ENCODE measurements around the gene ZNF184. TPM values are rescaled to one million over a fixed set of nuclear protein-coding genes. Genes with fewer than 3 reads are reported as not detected.

The ZNF184 gene
- total and polyA plus RNA-seq, 9 of the 15 experiments (the other 6 are each of a cell fraction or from before 2014, with no cell fraction given) = 7.6 to 22.2 (median 12.8) TPM

GRCh38 chr6:27452496-27452897 is 20.4 kb downstream of the ZNF184 start (continued):
- TF ChIP-seq MGA (IDR thresholded peaks at IDR 0.05) = no peak
- peak; percentile 98 for TF ChIP-seq XRCC3 (IDR thresholded peaks at IDR 0.05)
- TF ChIP-seq ZNF280A (IDR thresholded peaks at IDR 0.05; ENCODE audit: low read depth, partially characterized antibody) = peak; percentile 58
- TF ChIP-seq ZNF274 (IDR thresholded peaks at IDR 0.05; ENCODE audit: borderline replicate concordance, low read depth, low read length) = peak; percentile 100
- TF ChIP-seq ZNF445 (CRISPR knock-in tag; IDR thresholded peaks at IDR 0.05; ENCODE audit: low read depth) = peak; percentile 71
- TF ChIP-seq TEAD4 (IDR thresholded peaks at IDR 0.05; ENCODE audit: low read length) = peak; percentile 7; the same call in 1 of the 2 replicates
- no peak for TF ChIP-seq TEAD4 (CRISPR knock-in tag; IDR thresholded peaks at IDR 0.05; ENCODE audit: borderline replicate concordance)
- peak; percentile 92 for TF ChIP-seq ETS1 (conservative IDR thresholded peaks at IDR 0.05; ENCODE audit: control insufficient read depth, low read depth, low read length)
- TF ChIP-seq TRIM28 (IDR thresholded peaks at IDR 0.05) = peak; percentile 99
- TF ChIP-seq ZNF75A (CRISPR knock-in tag; IDR thresholded peaks at IDR 0.05) = peak; percentile 97

Data from K562 (cell line).